RWPE1 (cell line): Measurements from ENCODE around the gene RING1.

Experiments used
- CTCF ChIA-PET: fragments of 350-600 bp; sonication (Branson Sonifier 250); formaldehyde crosslinking; extraction: SDS; loops from one replicate; lab custom pipeline; 2021; lab: Yijun Ruan, JAX
- POLR2A ChIA-PET: fragments of 400-600 bp; formaldehyde crosslinking; extraction: SDS; loops from one replicate; lab custom pipeline; 2020; ENCODE audit warnings: antibody characterized with exemption; ENCODE audit not compliant: low non-redundant PET; lab: Yijun Ruan, JAX
- DNase-seq: peaks from one replicate; pipeline ENCODE4 v3.0.0; 2012; ENCODE audit warnings: low spot score
- H3K27ac ChIP-seq: fragments of 450-650 bp; 2 replicates; pipeline ENCODE4 v1.5.1; 2017
- TF ChIP-seq, protein P1 (sequence below): fragments of 450-650 bp; conservative IDR thresholded peaks from 2 replicates; pipeline ENCODE4 v1.5.1; 2017; ENCODE audit warnings: low read depth, mild to moderate bottlenecking

The RING1 gene

GRCh38 chr6:33211136-33211535 lies 2.8 kb downstream of the RING1 start:
- CTCF ChIA-PET = no interaction called here
- no peak overlapping the region for H3K27ac ChIP-seq
- POLR2A ChIA-PET = no interaction called here
- TF ChIP-seq, protein P1, sequence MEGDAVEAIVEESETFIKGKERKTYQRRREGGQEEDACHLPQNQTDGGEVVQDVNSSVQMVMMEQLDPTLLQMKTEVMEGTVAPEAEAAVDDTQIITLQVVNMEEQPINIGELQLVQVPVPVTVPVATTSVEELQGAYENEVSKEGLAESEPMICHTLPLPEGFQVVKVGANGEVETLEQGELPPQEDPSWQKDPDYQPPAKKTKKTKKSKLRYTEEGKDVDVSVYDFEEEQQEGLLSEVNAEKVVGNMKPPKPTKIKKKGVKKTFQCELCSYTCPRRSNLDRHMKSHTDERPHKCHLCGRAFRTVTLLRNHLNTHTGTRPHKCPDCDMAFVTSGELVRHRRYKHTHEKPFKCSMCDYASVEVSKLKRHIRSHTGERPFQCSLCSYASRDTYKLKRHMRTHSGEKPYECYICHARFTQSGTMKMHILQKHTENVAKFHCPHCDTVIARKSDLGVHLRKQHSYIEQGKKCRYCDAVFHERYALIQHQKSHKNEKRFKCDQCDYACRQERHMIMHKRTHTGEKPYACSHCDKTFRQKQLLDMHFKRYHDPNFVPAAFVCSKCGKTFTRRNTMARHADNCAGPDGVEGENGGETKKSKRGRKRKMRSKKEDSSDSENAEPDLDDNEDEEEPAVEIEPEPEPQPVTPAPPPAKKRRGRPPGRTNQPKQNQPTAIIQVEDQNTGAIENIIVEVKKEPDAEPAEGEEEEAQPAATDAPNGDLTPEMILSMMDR = no peak
- DNase-seq = no peak

DNA sequence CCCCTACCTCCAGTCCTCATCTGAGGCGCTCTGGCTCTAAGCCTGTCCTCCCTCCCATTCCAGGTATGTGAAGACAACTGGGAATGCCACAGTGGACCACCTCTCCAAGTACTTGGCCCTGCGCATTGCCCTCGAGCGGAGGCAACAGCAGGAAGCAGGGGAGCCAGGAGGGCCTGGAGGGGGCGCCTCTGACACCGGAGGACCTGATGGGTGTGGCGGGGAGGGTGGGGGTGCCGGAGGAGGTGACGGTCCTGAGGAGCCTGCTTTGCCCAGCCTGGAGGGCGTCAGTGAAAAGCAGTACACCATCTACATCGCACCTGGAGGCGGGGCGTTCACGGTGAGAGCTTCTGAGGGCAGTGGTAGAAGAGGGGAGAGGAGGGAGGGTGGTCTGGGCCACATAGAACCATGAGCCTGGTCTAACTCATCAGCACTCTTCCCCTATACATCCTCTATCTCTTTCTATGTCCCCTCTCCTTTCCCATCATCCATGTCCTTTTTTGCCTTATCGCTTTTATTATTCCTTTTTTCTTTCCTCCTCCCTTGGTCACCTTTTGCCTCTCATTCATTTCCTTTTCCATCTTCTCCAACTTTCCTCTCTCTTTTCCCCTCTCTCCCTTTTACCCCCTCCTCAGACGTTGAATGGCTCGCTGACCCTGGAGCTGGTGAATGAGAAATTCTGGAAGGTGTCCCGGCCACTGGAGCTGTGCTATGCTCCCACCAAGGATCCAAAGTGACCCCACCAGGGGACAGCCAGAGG lies 3.5 kb downstream of the RING1 start:
- H3K27ac ChIP-seq = no peak overlapping the region
- TF ChIP-seq, protein P1 = no peak
- ChIA-PET CTCF (no interaction called here), POLR2A (interaction anchor here (0.6 kb wide), 2 partner anchors 9 to 59 kb away, joined by 4 to 5 read pairs; no protein-coding TSS in a partner anchor)
- DNase-seq = no peak

DNA sequence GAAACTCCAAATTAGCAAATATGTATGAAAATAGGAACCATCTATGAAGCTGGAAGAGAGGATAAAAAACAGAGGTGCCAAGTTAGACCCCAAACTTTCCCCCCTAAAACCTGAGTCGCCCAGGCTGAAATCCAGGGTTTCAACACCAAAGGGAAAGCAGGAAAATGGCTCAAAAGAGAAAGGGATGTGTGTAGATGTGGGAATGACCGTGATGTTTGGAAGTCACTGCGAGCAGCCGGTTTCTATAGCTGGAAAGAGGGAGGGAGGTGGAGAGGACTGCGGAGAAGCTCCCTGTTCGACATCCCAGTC lies 4.5 kb downstream of the RING1 start:
- TF ChIP-seq, protein P1 = no peak
- peak overlapping the region; percentile 39 for H3K27ac ChIP-seq
- CTCF ChIA-PET = interaction anchor here (0.6 kb wide), 1 partner anchor 22 kb away, joined by 4 read pairs; no protein-coding TSS in a partner anchor
- no peak for DNase-seq
- POLR2A ChIA-PET = interaction anchor here (0.7 kb wide), 1 partner anchor 8 kb away, joined by 6 read pairs; the partner anchor contains the start of gene HSD17B8

GRCh38 chr6:33213166-33213988 lies 5.1 kb downstream of the RING1 start:
- TF ChIP-seq, protein P1 = no peak
- CTCF ChIA-PET = interaction anchor here (0.6 kb wide), 1 partner anchor 22 kb away, joined by 4 read pairs; no protein-coding TSS in a partner anchor

DNA sequence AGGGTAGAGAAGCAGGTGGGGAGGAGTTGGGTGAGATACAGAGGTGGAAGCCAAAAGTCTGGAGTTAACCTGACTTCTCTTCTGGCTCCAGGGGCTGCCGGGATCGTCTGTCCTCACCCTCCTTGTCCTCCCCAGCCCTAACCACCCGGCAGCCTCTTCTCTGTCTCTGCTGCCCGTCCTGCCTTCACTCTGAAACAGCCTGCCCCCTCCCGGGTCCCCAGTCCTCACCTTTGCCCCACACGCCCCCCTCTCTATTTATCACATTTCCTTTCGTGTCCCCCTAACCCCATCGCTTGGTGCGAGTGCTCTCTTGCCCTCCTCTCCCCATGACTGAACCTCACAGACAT lies 5.7 kb downstream of the RING1 start:
- TF ChIP-seq, protein P1 = no peak
- DNase-seq = no peak
- ChIA-PET CTCF (no interaction called here), POLR2A (no interaction called here)
- peak overlapping the region; percentile 39; the same call in 1 of the 2 replicates for H3K27ac ChIP-seq

More at GRCh38 chr6:33213166-33213988, 5.1 kb downstream of the RING1 start:
- POLR2A ChIA-PET = interaction anchor here (0.7 kb wide), 1 partner anchor 9 kb away, joined by 6 read pairs; the partner anchor contains the start of gene HSD17B8
- no peak for DNase-seq
- peak overlapping the region; percentile 39 for H3K27ac ChIP-seq
